NT2/D1 (cell line): ENCODE measurements around the gene NOTCH2.

Experiments
- DNase-seq: peaks from one replicate; pipeline ENCODE4 v3.0.0-alpha.2; 2011; ENCODE audit warnings: low read depth, low spot score
- H3K27me3 ChIP-seq: 2 replicates; pipeline ENCODE4 v1.6.0; 2011; ENCODE audit warnings: mild to moderate bottlenecking; ENCODE audit not compliant: insufficient read length, insufficient read depth
- H3K36me3 ChIP-seq: 2 replicates; pipeline ENCODE4 v1.6.1; 2011; ENCODE audit warnings: mild to moderate bottlenecking, low read length, mixed read lengths; ENCODE audit not compliant: insufficient read depth, insufficient read length
- H3K4me1 ChIP-seq: 2 replicates; pipeline ENCODE4 v1.5.1; 2011; ENCODE audit not compliant: insufficient read depth, insufficient read length
- H3K4me3 ChIP-seq: 2 replicates; pipeline ENCODE4 v1.5.1; 2011; ENCODE audit warnings: low read depth; ENCODE audit not compliant: insufficient read length
- H3K9ac ChIP-seq: 2 replicates; pipeline ENCODE4 v1.6.0; 2011; ENCODE audit warnings: low read depth; ENCODE audit not compliant: insufficient read length
- H3K9me3 ChIP-seq: 2 replicates; pipeline ENCODE4 v1.5.1; 2011; ENCODE audit warnings: mild to moderate bottlenecking, low read length; ENCODE audit not compliant: insufficient read depth
- SUZ12 ChIP-seq: IDR thresholded peaks from 2 replicates; pipeline ENCODE4 v1.6.1; 2011; ENCODE audit not compliant: insufficient read length, insufficient read depth; ENCODE audit errors: extremely low read depth
- YY1 ChIP-seq: IDR thresholded peaks from 2 replicates; pipeline ENCODE4 v1.6.1; 2011; ENCODE audit not compliant: insufficient read length, insufficient read depth
- ZNF274 ChIP-seq: IDR thresholded peaks from 2 replicates; pipeline ENCODE4 v1.6.1; 2011; ENCODE audit warnings: mild to moderate bottlenecking, low read depth, low read length

Gene NOTCH2

DNA sequence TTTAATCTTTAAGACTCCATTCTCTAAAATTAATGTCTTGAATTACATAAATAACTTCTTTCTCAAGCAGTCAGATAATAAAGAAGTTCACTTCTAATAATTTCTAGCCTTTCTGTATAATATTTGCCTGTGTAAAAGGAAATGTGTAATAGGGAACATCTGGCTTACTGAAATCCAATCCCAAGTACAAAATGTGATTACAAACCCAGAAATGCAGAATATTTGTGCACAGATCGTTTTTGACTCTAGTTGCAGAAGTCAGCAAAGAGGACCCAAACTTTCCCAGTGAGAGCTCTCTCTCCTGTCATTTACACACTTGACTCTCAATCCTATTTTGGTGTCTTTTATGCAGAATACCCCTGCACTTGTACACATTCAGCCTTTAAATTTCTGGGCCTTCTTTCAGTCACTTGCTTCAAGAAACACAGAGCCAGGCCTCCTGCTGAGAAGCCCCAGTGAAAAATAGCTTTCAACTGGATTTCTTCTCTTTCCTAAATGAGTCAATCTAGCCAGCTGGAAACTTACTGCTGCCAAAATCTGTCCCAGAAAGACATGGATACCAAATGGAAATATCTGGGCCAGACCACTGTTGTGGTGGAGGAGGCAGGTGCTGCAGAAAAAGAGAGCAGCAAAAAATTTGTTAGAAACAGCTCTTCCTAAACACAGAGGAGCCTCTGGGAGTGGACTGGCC, 104.6 kb downstream of the NOTCH2 start:
- Histone ChIP-seq H3K4me1 (no peaks in the 10 kb centered on the region), H3K9me3 (no peaks in the 10 kb centered on the region), H3K36me3 (peaks cover 79% of the 10 kb centered on the region), H3K27me3 (no peaks in the 10 kb centered on the region), H3K9ac (no peak overlapping the region), H3K4me3 (no peak overlapping the region)
- DNase-seq, result no peak
- TF ChIP-seq SUZ12 (no peak), ZNF274 (no peak), YY1 (no peak)

DNA sequence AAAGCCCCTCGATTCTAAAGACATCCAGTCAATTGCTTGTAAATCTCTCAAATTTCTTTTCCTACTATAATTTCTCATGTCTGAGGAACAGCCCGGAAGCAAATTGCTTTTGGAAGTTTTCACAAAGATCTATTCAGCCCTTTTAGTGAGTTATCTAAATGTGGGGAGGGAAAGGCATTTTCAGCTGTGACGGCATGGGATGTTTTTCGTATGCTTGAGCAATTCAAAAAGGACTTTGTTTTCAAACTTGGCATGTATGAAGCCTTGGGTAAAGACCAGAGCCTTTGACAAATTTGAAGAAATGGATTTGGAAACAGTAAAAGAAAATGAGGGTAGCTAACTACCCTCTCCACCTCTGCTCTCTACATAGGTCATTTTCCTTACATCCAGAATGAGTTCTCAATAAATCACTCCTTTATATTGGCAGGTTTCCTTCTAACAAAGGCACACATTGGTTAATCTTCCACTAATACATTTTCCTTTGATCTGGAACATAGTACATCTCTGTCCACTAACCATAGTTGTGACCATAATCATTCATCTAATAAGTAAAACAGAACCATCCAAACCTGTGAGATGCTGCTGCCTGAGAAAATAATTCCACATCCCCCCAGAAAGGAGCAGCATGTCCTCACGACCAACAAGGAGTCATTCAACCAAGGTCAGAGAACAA, 107.0 kb downstream of the NOTCH2 start:
- no peaks in the 10 kb centered on the region for H3K9me3 ChIP-seq
- no peaks in the 10 kb centered on the region for H3K27me3 ChIP-seq
- DNase-seq, result no peak
- H3K4me1 ChIP-seq, result no peaks in the 10 kb centered on the region
- H3K4me3 ChIP-seq, result no peak overlapping the region
- no peak for TF ChIP-seq YY1
- no peak for TF ChIP-seq SUZ12
- no peak for TF ChIP-seq ZNF274
- peaks cover 77% of the 10 kb centered on the region for H3K36me3 ChIP-seq
- no peak overlapping the region for H3K9ac ChIP-seq

- Histone ChIP-seq H3K4me1 (no peaks in the 10 kb centered on the region), H3K9ac (no peak overlapping the region), H3K9me3 (no peaks in the 10 kb centered on the region), H3K27me3 (no peaks in the 10 kb centered on the region), H3K36me3 (peaks cover 62% of the 10 kb centered on the region), H3K4me3 (no peak overlapping the region)
- TF ChIP-seq YY1, result no peak
- TF ChIP-seq ZNF274, result no peak
- TF ChIP-seq SUZ12, result no peak
- DNase-seq, result no peak
Measured at GRCh38 chr1:119960501-119960900, 109.0 kb downstream of the NOTCH2 start.

- Histone ChIP-seq H3K4me1 (no peaks in the 10 kb centered on the region), H3K9ac (no peak overlapping the region), H3K4me3 (no peak overlapping the region), H3K27me3 (no peaks in the 10 kb centered on the region), H3K36me3 (peaks cover 62% of the 10 kb centered on the region), H3K9me3 (no peaks in the 10 kb centered on the region)
- no peak for DNase-seq
- no peak for TF ChIP-seq YY1
- TF ChIP-seq SUZ12, result no peak
- TF ChIP-seq ZNF274, result no peak
Measured at GRCh38 chr1:119959268-119960220, 109.9 kb downstream of the NOTCH2 start.

DNA sequence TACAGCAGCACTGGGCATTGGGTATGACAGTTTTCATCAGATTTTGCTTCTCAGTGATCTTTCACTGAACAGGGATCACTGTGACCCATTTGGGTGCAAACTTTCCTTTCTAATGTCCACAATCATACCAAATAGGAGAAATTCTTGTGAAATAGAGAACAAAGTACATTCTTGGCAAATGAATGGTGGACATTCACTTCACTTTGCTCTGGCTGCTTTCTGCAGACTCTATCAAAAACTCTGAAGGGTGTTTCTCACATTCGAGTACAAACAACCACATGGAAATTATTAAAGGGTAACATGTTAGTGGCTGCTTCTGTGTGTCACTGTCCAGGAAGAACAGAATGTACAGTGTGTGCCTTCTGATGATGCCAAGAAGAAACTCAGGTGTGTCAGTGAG, 111.2 kb downstream of the NOTCH2 start:
- H3K9me3 ChIP-seq, result no peaks in the 10 kb centered on the region
- no peak overlapping the region for H3K4me3 ChIP-seq
- H3K9ac ChIP-seq, result no peak overlapping the region
- no peak for DNase-seq
- no peaks in the 10 kb centered on the region for H3K27me3 ChIP-seq
- peaks cover 63% of the 10 kb centered on the region for H3K36me3 ChIP-seq
- H3K4me1 ChIP-seq, result no peaks in the 10 kb centered on the region
- TF ChIP-seq ZNF274 (no peak), SUZ12 (no peak), YY1 (no peak)

DNA sequence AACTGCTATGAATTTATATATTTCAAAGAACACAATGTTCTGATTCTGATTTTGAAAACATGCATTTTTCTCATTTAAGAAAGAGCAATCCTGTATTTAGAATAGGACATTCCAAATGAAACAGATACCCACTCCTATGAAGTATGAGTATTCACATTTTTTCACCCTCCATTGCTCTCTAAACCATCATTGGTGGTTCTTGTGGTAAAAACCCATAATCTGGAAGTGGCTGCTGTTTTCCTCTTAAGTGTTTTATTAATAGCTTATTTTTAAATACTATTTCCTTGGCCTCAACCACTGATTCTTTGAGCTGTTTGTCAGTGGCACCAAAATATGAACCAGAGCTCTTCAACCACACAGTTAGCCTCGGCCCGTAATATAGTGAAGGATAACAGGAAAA, 113.2 kb downstream of the NOTCH2 start:
- Histone ChIP-seq H3K4me3 (no peak overlapping the region), H3K27me3 (no peaks in the 10 kb centered on the region), H3K36me3 (peaks cover 65% of the 10 kb centered on the region)

More for the DNA sequence above, 113.2 kb downstream of the NOTCH2 start:
- H3K4me1 ChIP-seq, result no peaks in the 10 kb centered on the region
- H3K9me3 ChIP-seq, result no peaks in the 10 kb centered on the region
- DNase-seq, result no peak
- TF ChIP-seq YY1, result no peak
- no peak for TF ChIP-seq ZNF274
- TF ChIP-seq SUZ12, result no peak
- H3K9ac ChIP-seq, result no peak overlapping the region
